Trophoblast cell (in vitro differentiated cells and primary cell): Measurements from ENCODE around the gene CAV1.

ENCODE experiments used
- DNase-seq, 2 donors: peaks; one replicate each; pipeline ENCODE4 v3.0.0-alpha.2; 2016
- H2AFZ ChIP-seq: 2 replicates; pipeline ENCODE4 v1.6.1; 2013; ENCODE audit warnings: low read length, moderate library complexity, mild to moderate bottlenecking; ENCODE audit not compliant: insufficient read depth, poor library complexity
- H2AK5ac ChIP-seq: 2 replicates; pipeline ENCODE4 v1.6.1; 2013; ENCODE audit warnings: mild to moderate bottlenecking, low read length
- H2BK120ac ChIP-seq: 2 replicates; pipeline ENCODE4 v1.6.1; 2013; ENCODE audit warnings: low read length, mild to moderate bottlenecking, moderate library complexity; ENCODE audit not compliant: insufficient read depth, poor library complexity
- H2BK12ac ChIP-seq: 2 replicates; pipeline ENCODE4 v1.6.1; 2013; ENCODE audit warnings: mild to moderate bottlenecking, low read length, moderate library complexity
- H2BK5ac ChIP-seq: 2 replicates; pipeline ENCODE4 v1.6.1; 2013; ENCODE audit warnings: low read length, low read depth, moderate library complexity, mild to moderate bottlenecking; ENCODE audit not compliant: poor library complexity
- H3K14ac ChIP-seq: 2 replicates; pipeline ENCODE4 v1.6.1; 2013; ENCODE audit warnings: mild to moderate bottlenecking, low read length
- H3K18ac ChIP-seq: 2 replicates; pipeline ENCODE4 v1.6.1; 2013; ENCODE audit warnings: mild to moderate bottlenecking, low read length
- H3K23ac ChIP-seq: 2 replicates; pipeline ENCODE4 v1.6.1; 2013; ENCODE audit warnings: low read length
- H3K27ac ChIP-seq: 2 replicates; pipeline ENCODE4 v1.5.1; 2013; ENCODE audit warnings: low read depth, mild to moderate bottlenecking, inconsistent platforms, low read length, moderate library complexity
- H3K27me3 ChIP-seq: 2 replicates; pipeline ENCODE4 v1.6.1; 2013; ENCODE audit warnings: inconsistent platforms, mild to moderate bottlenecking, low read length, moderate library complexity; ENCODE audit not compliant: insufficient read depth
- H3K36me3 ChIP-seq, 2 experiments: 1 replicate in 1 of 2; 2 replicates in 1 of 2; pipeline ENCODE4 v1.6.1; 2013; ENCODE audit warnings: low read length in 2 of 2, mild to moderate bottlenecking in 2 of 2, moderate library complexity in 1 of 2; ENCODE audit not compliant: insufficient read depth in 2 of 2, control insufficient read depth in 1 of 2
- H3K4ac ChIP-seq: 2 replicates; pipeline ENCODE4 v1.6.1; 2013; ENCODE audit warnings: low read depth, mild to moderate bottlenecking, low read length, moderate library complexity
- H3K4me1 ChIP-seq, 2 experiments: 1 replicate in 1 of 2; 2 replicates in 1 of 2; pipeline ENCODE4 v1.6.1; 2013; ENCODE audit warnings: low read length in 2 of 2, mild to moderate bottlenecking in 2 of 2, moderate library complexity in 1 of 2; ENCODE audit not compliant: insufficient read depth in 2 of 2, control insufficient read depth in 1 of 2
- H3K4me2 ChIP-seq: 2 replicates; pipeline ENCODE4 v1.6.1; 2013; ENCODE audit warnings: inconsistent platforms, mild to moderate bottlenecking, low read length, moderate library complexity
- H3K4me3 ChIP-seq: 2 replicates; pipeline ENCODE4 v1.5.1; 2013; ENCODE audit warnings: mild to moderate bottlenecking, low read depth, low read length, inconsistent platforms
- H3K79me1 ChIP-seq: one replicate; pipeline ENCODE4 v1.6.1; 2013; ENCODE audit warnings: low read length
- H3K79me2 ChIP-seq: 2 replicates; pipeline ENCODE4 v1.6.1; 2013; ENCODE audit warnings: low read length, mild to moderate bottlenecking; ENCODE audit not compliant: control insufficient read depth, insufficient read depth, poor library complexity
- H3K9ac ChIP-seq: 2 replicates; pipeline ENCODE4 v1.6.1; 2013; ENCODE audit warnings: mild to moderate bottlenecking, low read length
- H3K9me3 ChIP-seq: 2 replicates; pipeline ENCODE4 v1.6.1; 2013; ENCODE audit warnings: low read depth, mild to moderate bottlenecking, control low read depth, inconsistent platforms, low read length; ENCODE audit not compliant: insufficient read depth
- H4K12ac ChIP-seq: 2 replicates; pipeline ENCODE4 v1.6.1; 2013; ENCODE audit warnings: low read depth, mild to moderate bottlenecking, low read length, moderate library complexity
- H4K8ac ChIP-seq: 2 replicates; pipeline ENCODE4 v1.6.1; 2013; ENCODE audit warnings: low read depth, mild to moderate bottlenecking, low read length, moderate library complexity
- H4K91ac ChIP-seq: one replicate; pipeline ENCODE4 v1.6.1; 2013; ENCODE audit warnings: low read depth, mild to moderate bottlenecking, low read length, moderate library complexity
- WGBS: extraction: QIAGEN DNeasy Blood & Tissue Kit; methylation state at CpG from one replicate; pipeline ENCODE4 v1.1.7; 2013; ENCODE audit warnings: missing lambda C conversion rate; ENCODE audit not compliant: insufficient read length, insufficient coverage; ENCODE audit errors: extremely low coverage; 5-methylcytosine and 5-hydroxymethylcytosine counted together

The CAV1 gene

GRCh38 chr7:116505823-116506222 lies 19.0 kb upstream of the CAV1 start:
- Histone ChIP-seq H3K9ac (no peak overlapping the region), H2AFZ (no peak overlapping the region), H3K9me3 (no peaks in the 10 kb centered on the region), H3K79me1 (no peaks in the 10 kb centered on the region), H4K12ac (no peak overlapping the region), H3K4me1 (peaks cover 0 to under 1% of the 10 kb centered on the region in 2 experiments), H3K79me2 (no peaks in the 10 kb centered on the region), H2BK120ac (no peak overlapping the region), H3K14ac (no peak overlapping the region), H3K23ac (no peak overlapping the region), H3K4ac (no peak overlapping the region), H3K27ac (no peak overlapping the region), H2AK5ac (no peak overlapping the region), H3K27me3 (no peaks in the 10 kb centered on the region), H3K18ac (no peak overlapping the region), H4K8ac (no peak overlapping the region), H2BK12ac (no peak overlapping the region), H3K4me2 (no peak overlapping the region), H2BK5ac (no peak overlapping the region), H3K36me3 (no peaks in the 10 kb centered on the region), H4K91ac (no peak overlapping the region), H3K4me3 (no peak overlapping the region)
- WGBS: no CpG with 5 or more reads among the region's 3 CpGs
- DNase-seq: no peak

GRCh38 chr7:116509982-116510579 lies 14.8 kb upstream of the CAV1 start:
- Histone ChIP-seq H3K4ac (no peak overlapping the region), H2BK5ac (no peak overlapping the region), H4K91ac (no peak overlapping the region), H3K27me3 (no peaks in the 10 kb centered on the region), H3K18ac (no peak overlapping the region), H3K27ac (no peak overlapping the region), H3K4me1 (peaks cover 3 to 6% of the 10 kb centered on the region in 2 experiments), H3K4me2 (no peak overlapping the region), H3K14ac (no peak overlapping the region), H3K79me2 (no peaks in the 10 kb centered on the region), H4K12ac (no peak overlapping the region), H3K4me3 (no peak overlapping the region), H2BK120ac (no peak overlapping the region), H3K9ac (no peak overlapping the region), H2BK12ac (no peak overlapping the region), H3K9me3 (no peaks in the 10 kb centered on the region), H3K79me1 (peaks cover 6% of the 10 kb centered on the region), H3K36me3 (no peaks in the 10 kb centered on the region), H4K8ac (no peak overlapping the region), H2AK5ac (no peak overlapping the region), H3K23ac (no peak overlapping the region), H2AFZ (no peak overlapping the region)
- no CpG with 5 or more reads among the region's 7 CpGs for WGBS
- no peak for DNase-seq

GRCh38 chr7:116510795-116511194 lies 14.0 kb upstream of the CAV1 start:
- Histone ChIP-seq H3K4me3 (no peak overlapping the region), H3K27me3 (no peaks in the 10 kb centered on the region), H3K27ac (no peak overlapping the region), H3K9ac (no peak overlapping the region), H2BK12ac (no peak overlapping the region), H3K18ac (no peak overlapping the region), H2AFZ (no peak overlapping the region), H3K9me3 (no peaks in the 10 kb centered on the region), H4K8ac (no peak overlapping the region), H4K91ac (no peak overlapping the region), H2AK5ac (no peak overlapping the region), H2BK5ac (no peak overlapping the region), H3K23ac (no peak overlapping the region), H3K4me2 (no peak overlapping the region), H3K4ac (no peak overlapping the region), H3K79me1 (peaks cover 6% of the 10 kb centered on the region), H3K14ac (no peak overlapping the region), H2BK120ac (no peak overlapping the region), H3K79me2 (no peaks in the 10 kb centered on the region), H3K36me3 (no peaks in the 10 kb centered on the region), H3K4me1 (peaks cover 3 to 6% of the 10 kb centered on the region in 2 experiments), H4K12ac (no peak overlapping the region)
- DNase-seq: no peak

GRCh38 chr7:116511552-116512519 lies 13.0 kb upstream of the CAV1 start:
- no CpG with 5 or more reads among the region's 12 CpGs for WGBS

More at GRCh38 chr7:116511552-116512519, 13.0 kb upstream of the CAV1 start:
- H3K4me3 ChIP-seq: no peak overlapping the region
- no peak overlapping the region for H2BK12ac ChIP-seq
- no peak overlapping the region for H3K23ac ChIP-seq
- peak overlapping the region; percentile 8 for H3K4me2 ChIP-seq
- H3K4me1 ChIP-seq: peaks cover 3 to 6% of the 10 kb centered on the region in 2 experiments
- no peak overlapping the region for H2BK120ac ChIP-seq
- H3K79me2 ChIP-seq: no peaks in the 10 kb centered on the region
- H3K9ac ChIP-seq: no peak overlapping the region
- no peak overlapping the region for H4K8ac ChIP-seq
- no peak overlapping the region for H2BK5ac ChIP-seq
- H4K91ac ChIP-seq: no peak overlapping the region
- no peaks in the 10 kb centered on the region for H3K9me3 ChIP-seq
- no peak overlapping the region for H3K18ac ChIP-seq
- peak; percentile 76 to 83 for DNase-seq
- H4K12ac ChIP-seq: no peak overlapping the region
- no peaks in the 10 kb centered on the region for H3K27me3 ChIP-seq
- no peak overlapping the region for H2AFZ ChIP-seq
- H3K4ac ChIP-seq: no peak overlapping the region
- H3K14ac ChIP-seq: peak overlapping the region; percentile 20
- peaks cover 6% of the 10 kb centered on the region for H3K79me1 ChIP-seq
- H2AK5ac ChIP-seq: no peak overlapping the region
- H3K36me3 ChIP-seq: no peaks in the 10 kb centered on the region
- H3K27ac ChIP-seq: no peak overlapping the region
